Heart left ventricle (tissue), 16 donors: ENCODE results near the gene GTSE1. TPM values are rescaled to one million over a fixed set of nuclear protein-coding genes. Genes with fewer than 3 reads are reported as not detected.
A peak's percentile ranks its signal among the peaks of the same experiment; 100 is the strongest.

Source experiments
- ATAC-seq, 4 donors: fragments of 200-7000 bp; cut with Tn5 transposase; one replicate each; pipeline ENCODE4 v1.9.1; 2020 to 2022; ENCODE audit warnings: moderate library complexity in 4 of 4, mild to moderate bottlenecking in 3 of 4, moderate number of reproducible peaks in 1 of 4
- DNase-seq, 5 donors: peaks; one replicate each; pipeline ENCODE4 v3.0.0-alpha.2; 2020
- H3K27ac ChIP-seq, 12 donors: fragments of 200-600 bp; sonication (generic) in 4 of 12; one replicate each; pipeline versions ENCODE4 v1.5.0 to v1.8.0; 2016 to 2022; ENCODE audit warnings: mild to moderate bottlenecking in 2 of 12
- H3K27me3 ChIP-seq, 9 donors: fragments of 200-600 bp; sonication (generic) in 2 of 9; one replicate each; pipeline versions ENCODE4 v1.5.1 to v1.8.0; 2016 to 2022; ENCODE audit warnings: mild to moderate bottlenecking in 3 of 9
- H3K36me3 ChIP-seq, 9 donors: fragments of 200-600 bp; sonication (generic) in 2 of 9; one replicate each; pipeline versions ENCODE4 v1.5.0 to v1.8.0; 2018 to 2022; ENCODE audit warnings: mild to moderate bottlenecking in 2 of 9
- H3K4me1 ChIP-seq, 12 donors: fragments of 200-600 bp; sonication (generic) in 4 of 12; one replicate each; pipeline versions ENCODE4 v1.5.0 to v1.8.0; 2016 to 2022; ENCODE audit warnings: mild to moderate bottlenecking in 3 of 12
- H3K4me3 ChIP-seq, 12 donors: fragments of 200-600 bp; sonication (generic) in 4 of 12; one replicate each; pipeline versions ENCODE4 v1.5.0 to v1.8.0; 2017 to 2022; ENCODE audit warnings: mild to moderate bottlenecking in 9 of 12, moderate library complexity in 4 of 12
- H3K9me3 ChIP-seq, 12 donors: fragments of 200-600 bp; sonication (generic) in 4 of 12; one replicate each; pipeline versions ENCODE4 v1.5.0 to v1.8.0; 2016 to 2022; ENCODE audit warnings: mild to moderate bottlenecking in 1 of 12
- POLR2A ChIP-seq, 2 donors: fragments of 450-650 bp; IDR thresholded peaks; one replicate each; pipeline ENCODE4 v1.6.1; 2017; ENCODE audit warnings: antibody characterized with exemption in 2 of 2, mild to moderate bottlenecking in 2 of 2, moderate library complexity in 2 of 2
- WGBS, 4 donors: extraction: QIAGEN DNeasy Blood & Tissue Kit in 2 of 4; methylation state at CpG; one replicate each; pipeline versions ENCODE4 v1.1.5 to v1.1.7; 2013 to 2018; 5-methylcytosine and 5-hydroxymethylcytosine counted together
- intact Hi-C, 10 donors: fragments of 100-400 bp; cut with DNase I; formaldehyde crosslinking; loops; one replicate each; pipeline versions ENCODE4 v1.11.1 to v1.14.2; 2022
- polyA plus RNA-seq, 2 donors: library from polyadenylated mRNA; stranded (reverse); fragments of 200-250 nt; gene quantifications; one replicate each; pipeline ENCODE4 v1.2.3, GENCODE V29; 2013
- total RNA-seq, 9 donors: library from RNA; depleted of rRNA in 2 of 9; stranded (reverse); fragments of >200 nt in 2 of 9; fragmentation: NEBNext Ultra II Directional in 3 of 9; extraction: Animal tissue kit (Norgen Biotek cat#: 25700) in 3 of 9; gene quantifications; one replicate each; pipeline versions ENCODE4 v1.1.0 to v1.2.4, GENCODE V29; 2016 to 2023
- TF ChIP-seq, protein P1 (sequence below), 12 donors: fragments of 200-600 bp; sonication (generic) in 4 of 12; IDR thresholded peaks; one replicate each; pipeline versions ENCODE4 v1.5.0 to v1.8.0; 2018 to 2022; ENCODE audit warnings: antibody characterized with exemption in 12 of 12, mild to moderate bottlenecking in 5 of 12
- donor health status: ischemic (EF 13 %, LVEDD 7.1; RV severe dilation, severe dysfunction).
- donor health status: healthy with polysubstance abuse.
- donor health status: DM: no; HTN: yes; CAD: no.
- donor health status: DM: no; HTN: no; CAD: no.
- donor health status: ischemic (EF 25% LVEDD 6.9; RV normal size, moderate dysfunction).
- donor health status: ischemic (EF 25% LVEDD 5.7; RV mildly dilated, moderate dysfunction).
- donor health status: healthy.
- donor health status: DM: yes; HTN: yes; CAD: no.
- donor health status: ischemic (EF 35%, LVEDD 5.7; RV mildly dilated, moderate dysfunction).
- donor health status: nonischemic (EF 11% LVEDD 7.7; RV severe dilation, severe dysfunction).
- donor health status: DM: yes; HTN: yes; CAD: no.
- donor health status: PGD.
- donor health status: ischemic (EF 29% LVEDD 5.4; RV normal size, mild dysfunction).
- donor health status: nonischemic (EF 23%, LVEDD 6.1; RV moderate dilation, normal function).

The GTSE1 gene
- total and polyA plus RNA-seq, 11 donors, result 0.19 to 6.9 (median 0.59) TPM; not detected in 1

DNA sequence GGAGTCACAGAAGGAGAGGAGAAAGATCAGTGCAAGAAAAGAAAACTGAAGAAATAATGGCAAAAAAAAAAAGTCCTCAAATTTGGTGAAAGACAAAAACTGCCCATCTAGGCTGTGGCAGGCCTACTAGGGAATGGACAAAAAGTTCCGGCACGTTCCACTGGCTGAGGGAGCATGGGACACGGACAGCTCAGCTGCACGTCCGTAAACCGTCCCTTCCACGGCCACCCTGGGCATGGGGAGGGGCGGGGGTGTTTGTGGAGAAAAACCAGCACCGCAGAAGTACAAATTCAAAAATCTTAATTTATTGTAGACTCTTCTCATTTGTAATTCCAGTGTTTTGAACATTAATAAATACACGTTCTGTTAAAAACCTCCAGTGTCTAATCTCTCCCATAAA, 64.2 kb downstream of the GTSE1 start:
- TF ChIP-seq, protein P1, sequence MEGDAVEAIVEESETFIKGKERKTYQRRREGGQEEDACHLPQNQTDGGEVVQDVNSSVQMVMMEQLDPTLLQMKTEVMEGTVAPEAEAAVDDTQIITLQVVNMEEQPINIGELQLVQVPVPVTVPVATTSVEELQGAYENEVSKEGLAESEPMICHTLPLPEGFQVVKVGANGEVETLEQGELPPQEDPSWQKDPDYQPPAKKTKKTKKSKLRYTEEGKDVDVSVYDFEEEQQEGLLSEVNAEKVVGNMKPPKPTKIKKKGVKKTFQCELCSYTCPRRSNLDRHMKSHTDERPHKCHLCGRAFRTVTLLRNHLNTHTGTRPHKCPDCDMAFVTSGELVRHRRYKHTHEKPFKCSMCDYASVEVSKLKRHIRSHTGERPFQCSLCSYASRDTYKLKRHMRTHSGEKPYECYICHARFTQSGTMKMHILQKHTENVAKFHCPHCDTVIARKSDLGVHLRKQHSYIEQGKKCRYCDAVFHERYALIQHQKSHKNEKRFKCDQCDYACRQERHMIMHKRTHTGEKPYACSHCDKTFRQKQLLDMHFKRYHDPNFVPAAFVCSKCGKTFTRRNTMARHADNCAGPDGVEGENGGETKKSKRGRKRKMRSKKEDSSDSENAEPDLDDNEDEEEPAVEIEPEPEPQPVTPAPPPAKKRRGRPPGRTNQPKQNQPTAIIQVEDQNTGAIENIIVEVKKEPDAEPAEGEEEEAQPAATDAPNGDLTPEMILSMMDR (IDR thresholded peaks at IDR 0.05), result no peak
- TF ChIP-seq POLR2A (IDR thresholded peaks at IDR 0.05), result no peak
- intact Hi-C loops, result loop anchor here in 1 of 10 donors (5.0 kb wide), 1 partner anchor 316 kb away; no protein-coding TSS in a partner anchor
- Histone ChIP-seq H3K27me3 (peaks cover 0 to 8% (median 0%) of the 10 kb centered on the region in 9 donors), H3K4me1 (peaks cover 0 to 9% (median 0%) of the 10 kb centered on the region in 12 donors), H3K9me3 (peaks cover 0 to 12% (median 0%) of the 10 kb centered on the region in 12 donors), H3K4me3 (no peak overlapping the region), H3K27ac (no peak overlapping the region), H3K36me3 (peaks cover 0 to 26% (median 15%) of the 10 kb centered on the region in 9 donors)
- 90 to 94% (median 93%) methylated on average over 10 of the region's 10 CpGs for WGBS, 4 donors
- ATAC-seq (no peak), DNase-seq (peak in 1 of 5 donors; percentile 7)

- Histone ChIP-seq H3K27me3 (peaks cover 0 to 8% (median 0%) of the 10 kb centered on the region in 9 donors), H3K9me3 (peaks cover 0 to 12% (median 0%) of the 10 kb centered on the region in 12 donors), H3K27ac (no peak overlapping the region), H3K4me3 (no peak overlapping the region), H3K36me3 (peaks cover 0 to 16% (median 6%) of the 10 kb centered on the region in 9 donors), H3K4me1 (peaks cover 0 to 4% (median 0%) of the 10 kb centered on the region in 12 donors)
- WGBS, 4 donors, result 68 to 72% (median 70%) methylated on average over 9 to 11 of the region's 11 CpGs
- no peak for TF ChIP-seq POLR2A (IDR thresholded peaks at IDR 0.05)
- TF ChIP-seq, protein P1 (IDR thresholded peaks at IDR 0.05), result no peak
- intact Hi-C loops, result loop anchor here in 1 of 10 donors (5.0 kb wide), 1 partner anchor 315 kb away; no protein-coding TSS in a partner anchor
- no peak for ATAC-seq
- no peak for DNase-seq
Observed at GRCh38 chr22:46361826-46362202, 65.1 kb downstream of the GTSE1 start.

DNA sequence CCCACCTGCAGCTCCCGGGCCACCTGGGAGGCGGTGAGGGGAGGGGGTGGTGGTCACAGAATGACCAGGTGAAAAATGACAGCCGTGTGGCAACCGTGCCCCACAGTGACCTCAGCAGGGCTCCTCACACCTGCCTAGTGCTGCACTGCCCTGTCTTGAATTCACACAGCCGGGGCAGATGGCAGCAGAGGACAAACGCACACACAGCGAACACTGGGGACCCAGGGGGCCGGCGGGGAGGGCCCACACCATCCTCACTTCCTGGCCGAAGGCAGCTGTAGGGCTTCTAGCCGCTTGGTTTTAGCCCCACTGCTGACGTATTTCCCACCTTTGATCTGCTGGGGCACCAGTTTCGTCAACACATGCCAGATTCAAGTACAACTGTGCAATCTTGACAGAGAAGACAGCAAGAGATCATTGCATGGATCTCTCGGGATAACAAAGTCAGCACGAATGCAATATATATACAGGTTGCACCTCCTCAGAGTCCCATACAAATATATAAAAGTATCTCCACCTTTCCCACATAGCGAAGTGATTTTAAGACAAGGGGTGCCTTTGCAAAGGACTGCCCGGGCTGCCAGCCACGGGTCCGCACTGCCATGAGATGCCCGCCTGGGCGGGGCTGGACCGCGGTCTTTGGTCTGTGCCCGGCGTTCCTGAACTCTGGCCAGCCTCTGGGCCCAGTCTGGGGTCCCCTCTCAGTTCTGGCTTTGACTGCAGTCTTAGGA, 65.7 kb downstream of the GTSE1 start:
- 55 to 70% (median 65%) methylated on average over 19 to 25 of the region's 25 CpGs for WGBS, 4 donors
- TF ChIP-seq, protein P1 (IDR thresholded peaks at IDR 0.05), result no peak
- ATAC-seq (no peak), DNase-seq (peak in 1 of 5 donors; percentile 48)
- Histone ChIP-seq H3K27ac (no peak overlapping the region), H3K36me3 (peaks cover 0 to 11% (median under 1%) of the 10 kb centered on the region in 9 donors), H3K4me1 (peaks cover 0 to 4% (median 0%) of the 10 kb centered on the region in 12 donors), H3K4me3 (no peak overlapping the region), H3K9me3 (peaks cover 0 to 12% (median 0%) of the 10 kb centered on the region in 12 donors), H3K27me3 (peaks cover 0 to 10% (median 0%) of the 10 kb centered on the region in 9 donors)
- intact Hi-C loops, result loop anchor here in 1 of 10 donors (5.0 kb wide), 1 partner anchor 315 kb away; no protein-coding TSS in a partner anchor

DNA sequence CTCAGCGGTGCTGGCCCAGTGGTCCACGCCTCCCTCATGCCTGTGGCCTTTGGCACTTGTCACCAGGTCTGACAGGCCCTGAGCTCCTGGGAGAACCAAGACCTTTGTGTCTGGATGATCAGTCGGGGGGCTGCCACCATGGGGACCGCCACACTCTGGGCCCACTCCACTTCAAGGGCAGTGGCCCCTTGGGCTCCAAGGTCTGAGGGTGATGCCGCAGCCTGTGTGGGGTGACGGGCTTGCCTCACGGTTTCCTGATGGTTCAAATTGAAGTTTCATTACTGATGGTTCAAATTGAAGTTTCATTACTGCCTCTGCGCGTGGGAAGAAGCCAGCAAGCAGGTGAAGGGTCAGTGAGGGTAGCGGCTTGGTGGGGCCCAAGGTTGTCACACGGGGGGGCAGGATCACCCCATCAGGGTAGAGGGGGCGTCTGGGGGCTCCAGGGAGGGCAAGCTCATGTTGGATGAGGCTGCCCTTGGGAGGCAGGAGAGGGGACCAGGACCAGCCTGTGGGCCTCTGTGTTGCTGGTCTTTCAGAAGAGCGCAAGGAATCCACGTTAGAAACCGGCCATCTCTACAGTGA, 66.4 kb downstream of the GTSE1 start:
- intact Hi-C loops, result loop anchor here in 1 of 10 donors (5.0 kb wide), 1 partner anchor 314 kb away; no protein-coding TSS in a partner anchor
- no peak for TF ChIP-seq POLR2A (IDR thresholded peaks at IDR 0.05)
- TF ChIP-seq, protein P1 (IDR thresholded peaks at IDR 0.05), result no peak
- Histone ChIP-seq H3K4me3 (no peak overlapping the region), H3K27me3 (peaks cover 0 to 11% (median 0%) of the 10 kb centered on the region in 9 donors), H3K9me3 (peaks cover 0 to 12% (median 0%) of the 10 kb centered on the region in 12 donors), H3K36me3 (peaks cover 0 to 8% (median 0%) of the 10 kb centered on the region in 9 donors), H3K4me1 (peaks cover 0 to 4% (median 0%) of the 10 kb centered on the region in 12 donors), H3K27ac (no peak overlapping the region)
- DNase-seq (peak in 2 of 5 donors; percentile 24 to 42), ATAC-seq (no peak)
- 87 to 91% (median 89%) methylated on average over 11 to 15 of the region's 15 CpGs for WGBS, 4 donors
